ENCODE results near the gene CLSTN1.
"Not testable (repeated sequence)": the region's sequence is repeated elsewhere in the genome, so short reads cannot be mapped to it uniquely, and the experiment has no call there.

CLSTN1 gene

GRCh38 chr1:9825093-9826074, 1.6 kb upstream of the CLSTN1 start:
- peak; percentile 81 to 93 for DNase-seq

GRCh38 chr1:9824702-9825089, 931 bp upstream of the CLSTN1 start:
- DNase-seq = no peak

- no peak for DNase-seq
Measured at GRCh38 chr1:9823693-9823942, 147 bp downstream of the CLSTN1 start.

GRCh38 chr1:9822897-9823692, 670 bp downstream of the CLSTN1 start:
- DNase-seq = no peak

GRCh38 chr1:9822490-9822889, 1.3 kb downstream of the CLSTN1 start:
- no peak for DNase-seq

GRCh38 chr1:9821710-9822109, 2.1 kb downstream of the CLSTN1 start:
- DNase-seq = no peak

- no peak for DNase-seq
Measured at GRCh38 chr1:9820521-9820920, 3.2 kb downstream of the CLSTN1 start.

- DNase-seq = no peak
Measured at GRCh38 chr1:9817734-9818133, 6.0 kb downstream of the CLSTN1 start.

- DNase-seq = no peak
Measured at GRCh38 chr1:9816199-9816598, 7.6 kb downstream of the CLSTN1 start.

- DNase-seq = no peak
Measured at GRCh38 chr1:9815150-9815549, 8.6 kb downstream of the CLSTN1 start.

- DNase-seq = no peak
Measured at GRCh38 chr1:9814619-9815018, 9.1 kb downstream of the CLSTN1 start.

GRCh38 chr1:9811239-9811966, 12.4 kb downstream of the CLSTN1 start:
- no peak for DNase-seq

GRCh38 chr1:9809100-9809510, 14.7 kb downstream of the CLSTN1 start:
- no peak for DNase-seq

- DNase-seq = no peak
Measured at GRCh38 chr1:9808459-9808858, 15.3 kb downstream of the CLSTN1 start.

GRCh38 chr1:9807541-9807940, 16.2 kb downstream of the CLSTN1 start:
- no peak for DNase-seq

- DNase-seq = not testable (repeated sequence)
Measured at GRCh38 chr1:9805972-9806371, 17.8 kb downstream of the CLSTN1 start.

GRCh38 chr1:9805006-9805508, 18.7 kb downstream of the CLSTN1 start:
- no peak for DNase-seq

GRCh38 chr1:9803003-9803918, 20.5 kb downstream of the CLSTN1 start:
- DNase-seq = not testable (repeated sequence)

- no peak for DNase-seq
Measured at GRCh38 chr1:9801909-9802308, 21.9 kb downstream of the CLSTN1 start.

GRCh38 chr1:9798236-9799130, 25.3 kb downstream of the CLSTN1 start:
- DNase-seq = peak; percentile 40 to 53

GRCh38 chr1:9797049-9797448, 26.7 kb downstream of the CLSTN1 start:
- DNase-seq = no peak
